GM11168 (cell line): ENCODE results near the gene PTPRN2.
"Not testable (repeated sequence)": the region's sequence is repeated elsewhere in the genome, so short reads cannot be mapped to it uniquely, and the experiment has no call there.

Source experiments
- in situ Hi-C: fragments of 300-500 bp; cut with MboI; formaldehyde crosslinking; loops from one replicate; pipeline ENCODE4 v1.12.0; 2022; ENCODE audit warnings: low sequenced_read_pairs; ENCODE audit not compliant: unreplicated experiment

Gene PTPRN2

DNA sequence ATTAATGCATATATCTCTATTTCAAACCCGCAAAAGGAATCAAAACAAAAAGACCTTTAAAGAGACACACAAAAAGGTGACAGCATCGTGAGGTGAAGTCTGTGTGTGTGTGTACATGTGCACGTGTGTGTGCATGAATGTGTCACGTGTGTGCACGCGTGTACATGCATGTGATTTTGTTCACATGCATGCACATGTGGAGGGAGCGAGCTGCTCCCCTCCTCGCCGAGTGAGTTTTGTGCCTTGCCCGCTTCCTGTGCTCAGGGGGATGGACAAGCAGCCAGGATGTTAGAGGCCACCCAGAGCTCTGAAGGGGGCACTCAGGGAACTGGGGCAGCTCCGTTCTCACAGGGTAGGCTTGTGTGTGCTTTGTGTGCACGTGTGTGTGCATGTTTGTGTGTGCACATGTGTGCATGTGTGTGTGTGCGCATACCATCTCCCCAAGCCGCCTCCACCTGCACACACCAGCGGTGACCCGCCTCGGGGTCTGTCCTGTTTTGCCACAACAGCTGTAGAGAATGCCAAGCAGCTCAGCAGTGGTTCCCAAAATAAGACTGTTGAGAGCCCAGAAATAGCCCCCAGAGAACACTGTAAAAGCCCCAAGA lies 191.2 kb downstream of the PTPRN2 start:
- in situ Hi-C loops = no loop called here

DNA sequence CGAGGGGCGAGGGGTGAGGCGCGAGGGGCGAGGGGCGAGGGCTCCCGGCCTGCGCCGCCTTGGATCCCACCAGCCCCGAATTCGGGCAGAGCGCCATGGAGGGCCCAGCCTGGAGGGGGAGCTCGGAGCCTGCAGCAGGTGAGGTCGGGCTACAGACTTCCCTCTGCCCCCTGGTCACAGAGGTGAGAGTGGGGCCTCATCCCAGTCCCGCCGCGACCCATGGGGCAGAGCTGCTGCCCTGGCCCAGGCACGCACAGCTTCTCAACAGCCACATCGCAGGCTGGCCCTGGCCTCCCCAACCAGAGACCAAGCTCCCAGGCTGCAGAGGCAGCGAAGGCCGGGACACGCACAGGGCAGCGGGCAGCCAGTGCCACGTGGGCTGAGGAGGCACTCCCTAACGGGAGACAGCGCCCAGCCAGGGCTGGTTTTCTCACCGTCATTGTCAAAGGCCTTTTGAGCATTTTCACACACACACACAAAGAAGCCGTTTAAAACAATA lies 191.8 kb downstream of the PTPRN2 start:
- in situ Hi-C loops = no loop called here

DNA sequence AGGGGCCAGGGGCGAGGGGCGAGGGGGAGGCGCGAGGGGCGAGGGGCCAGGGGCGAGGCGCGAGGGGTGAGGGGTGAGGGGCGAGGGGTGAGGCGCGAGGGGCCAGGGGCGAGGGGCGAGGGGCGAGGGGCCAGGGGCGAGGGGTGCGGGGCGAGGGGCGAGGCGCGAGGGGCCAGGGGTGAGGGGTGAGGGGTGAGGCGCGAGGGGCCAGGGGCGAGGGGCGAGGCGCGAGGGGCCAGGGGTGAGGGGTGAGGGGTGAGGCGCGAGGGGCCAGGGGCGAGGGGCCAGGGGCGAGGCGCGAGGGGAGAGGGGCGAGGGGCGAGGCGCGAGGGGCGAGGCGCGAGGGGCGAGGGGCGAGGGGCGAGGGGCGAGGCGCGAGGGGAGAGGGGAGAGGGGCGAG lies 192.3 kb downstream of the PTPRN2 start:
- in situ Hi-C loops = no loop called here

DNA sequence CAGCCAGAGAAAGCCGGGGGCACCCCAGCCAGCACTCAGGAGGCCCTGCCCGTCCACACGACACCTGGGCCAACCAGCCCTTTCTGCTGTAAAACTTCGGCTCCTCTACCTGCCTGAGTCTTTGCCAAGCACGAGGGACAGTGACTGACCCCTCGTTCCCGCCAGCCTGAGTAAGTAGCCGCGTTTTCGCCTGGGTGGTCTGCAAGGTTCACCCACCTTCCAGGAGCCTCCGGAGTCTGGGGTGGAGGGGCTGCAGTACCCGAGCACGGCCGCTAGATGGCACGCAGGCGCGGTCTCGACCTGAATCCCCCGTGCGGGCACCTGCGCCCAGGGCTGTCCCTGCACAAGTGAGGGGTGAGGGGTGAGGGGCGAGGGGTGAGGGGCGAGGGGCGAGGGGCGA lies 192.7 kb downstream of the PTPRN2 start:
- in situ Hi-C loops = no loop called here

GRCh38 chr7:158393926-158394625 lies 193.5 kb downstream of the PTPRN2 start:
- in situ Hi-C loops = no loop called here

GRCh38 chr7:158392251-158392650 lies 195.4 kb downstream of the PTPRN2 start:
- in situ Hi-C loops = no loop called here

DNA sequence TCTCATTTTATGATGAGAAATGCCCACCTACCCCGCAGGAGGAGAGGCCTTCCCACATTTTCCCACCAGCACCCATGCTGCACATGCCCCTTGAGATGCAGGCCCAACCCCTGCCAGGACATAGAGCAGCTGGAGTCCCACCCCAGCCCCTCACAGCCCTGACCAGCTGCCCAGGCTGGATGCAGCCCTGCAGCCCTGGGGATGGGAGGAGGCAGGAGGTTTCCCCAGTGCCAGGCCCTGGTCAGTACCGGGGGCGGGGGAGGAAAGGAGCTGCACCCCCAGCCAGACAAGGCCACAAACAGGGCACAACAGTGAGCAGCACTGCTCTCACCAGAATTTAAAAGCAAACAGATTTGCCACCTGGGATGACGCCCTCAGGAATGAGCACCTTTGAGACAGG lies 196.1 kb downstream of the PTPRN2 start:
- in situ Hi-C loops = no loop called here

DNA sequence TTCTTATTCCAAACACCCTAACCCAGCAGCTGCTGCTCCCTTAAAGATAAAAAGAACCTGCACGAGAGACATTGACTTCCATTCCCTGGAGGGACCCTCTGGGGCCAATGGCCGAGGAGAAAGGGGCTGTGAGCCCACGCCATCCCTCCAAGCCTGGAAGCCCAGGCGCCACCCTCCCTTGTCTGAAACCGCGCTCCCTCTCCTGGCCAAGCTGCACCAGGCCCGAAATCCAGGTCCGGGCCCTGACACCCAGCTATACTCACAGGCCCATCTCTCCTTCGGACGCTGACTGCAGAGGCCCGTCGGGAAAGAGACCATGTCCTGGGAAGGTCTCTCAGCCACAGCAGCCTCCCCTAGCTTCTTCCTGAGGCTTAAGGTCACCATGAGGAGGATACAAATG lies 196.5 kb downstream of the PTPRN2 start:
- in situ Hi-C loops = no loop called here

GRCh38 chr7:158390460-158390859 lies 197.2 kb downstream of the PTPRN2 start:
- in situ Hi-C loops = no loop called here

- in situ Hi-C loops = no loop called here
Measured at GRCh38 chr7:158389514-158390425, 197.9 kb downstream of the PTPRN2 start.

DNA sequence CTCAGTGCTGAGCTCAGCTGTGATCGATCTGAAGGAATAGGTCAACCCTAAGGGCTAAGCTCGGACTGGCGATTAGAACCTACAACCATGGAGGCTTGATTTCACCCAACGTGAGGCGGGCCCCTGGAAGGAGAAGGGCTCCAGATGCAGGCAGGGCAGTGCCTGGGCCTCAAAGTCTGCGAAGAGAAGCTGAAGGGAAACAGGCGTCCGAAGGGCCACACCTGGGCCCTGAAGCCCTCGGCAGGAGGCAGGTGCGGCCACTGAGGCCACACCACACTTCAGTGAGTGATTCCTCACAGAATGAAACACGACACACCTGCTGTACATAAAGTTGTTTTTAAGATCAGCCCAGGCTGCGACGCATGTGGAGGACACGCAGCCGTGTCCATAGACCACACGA lies 198.7 kb downstream of the PTPRN2 start:
- in situ Hi-C loops = no loop called here

DNA sequence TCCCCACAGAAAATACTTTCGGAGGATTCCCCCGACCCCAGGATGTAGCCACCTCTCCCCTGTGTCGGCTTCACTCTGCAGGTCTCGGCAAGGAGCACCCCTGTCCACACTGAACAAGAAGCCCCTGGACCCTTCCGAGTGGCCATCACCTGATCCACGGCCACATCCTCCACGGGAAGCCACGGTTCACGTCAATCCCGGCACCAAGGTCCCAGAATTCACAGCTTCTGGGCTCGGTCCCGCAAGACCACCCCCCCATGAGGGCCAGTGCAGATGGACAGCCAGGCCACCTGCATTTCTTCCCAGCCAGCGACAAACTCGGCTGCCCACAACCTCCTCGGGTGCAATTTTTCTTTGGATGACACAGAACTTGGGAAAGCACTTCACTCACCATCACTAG lies 199.6 kb downstream of the PTPRN2 start:
- in situ Hi-C loops = no loop called here

GRCh38 chr7:158387546-158387891 lies 200.1 kb downstream of the PTPRN2 start:
- in situ Hi-C loops = no loop called here

DNA sequence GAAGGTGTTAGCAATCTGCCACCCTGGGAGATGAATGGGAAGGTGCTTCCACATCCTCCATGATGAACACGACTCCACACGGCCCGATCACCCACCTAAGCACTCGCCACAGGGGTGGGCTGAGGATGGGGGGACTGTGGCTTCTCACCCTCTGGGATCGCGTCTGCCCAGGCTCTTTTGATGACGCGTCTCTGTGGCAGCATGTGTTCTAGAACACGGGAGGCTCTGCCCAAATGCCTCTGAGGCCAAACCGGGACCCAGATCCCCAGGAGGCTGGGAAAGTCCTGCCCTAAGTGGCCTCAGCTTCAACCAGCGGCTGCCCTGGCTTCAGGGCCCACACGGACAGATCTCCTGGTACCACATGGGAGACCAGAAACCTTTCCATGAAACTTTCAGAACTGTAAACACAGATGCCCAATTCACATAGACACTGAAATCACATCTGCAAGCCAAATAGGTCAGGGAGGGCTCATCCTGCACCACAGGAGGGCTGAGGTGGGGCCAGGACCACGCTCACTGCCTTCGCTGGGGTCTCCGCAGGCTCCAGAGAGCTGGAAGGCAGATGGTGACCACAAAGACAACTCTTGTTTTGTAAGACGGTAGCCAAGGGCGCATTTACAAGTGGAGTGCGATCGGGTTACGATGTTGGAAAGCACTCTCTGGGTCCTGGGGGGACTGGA lies 200.6 kb downstream of the PTPRN2 start:
- in situ Hi-C loops = no loop called here

GRCh38 chr7:158386355-158386618 lies 201.3 kb downstream of the PTPRN2 start:
- in situ Hi-C loops = no loop called here

GRCh38 chr7:158385496-158386354 lies 201.9 kb downstream of the PTPRN2 start:
- in situ Hi-C loops = not testable (repeated sequence)

- in situ Hi-C loops = no loop called here
Measured at GRCh38 chr7:158384746-158385145, 202.9 kb downstream of the PTPRN2 start.

DNA sequence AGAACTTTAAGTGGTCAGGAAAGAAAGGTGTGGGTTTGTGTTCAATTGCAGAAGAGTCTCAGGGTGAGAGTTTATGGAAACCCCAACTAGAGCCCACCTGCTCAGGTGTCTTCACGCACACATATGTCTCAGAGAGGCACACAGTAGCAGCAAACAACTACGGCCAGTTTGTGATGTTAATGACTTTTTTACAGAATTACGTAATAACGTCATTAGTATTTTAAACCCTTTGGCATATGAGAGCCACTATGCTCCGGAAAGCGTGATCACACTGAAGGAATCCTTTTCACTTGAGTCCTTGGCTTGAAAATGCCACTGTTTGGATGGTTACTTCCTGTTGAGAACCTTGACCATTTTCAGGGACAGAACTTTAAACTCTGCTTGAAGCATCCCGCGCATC lies 204.0 kb downstream of the PTPRN2 start:
- in situ Hi-C loops = no loop called here

DNA sequence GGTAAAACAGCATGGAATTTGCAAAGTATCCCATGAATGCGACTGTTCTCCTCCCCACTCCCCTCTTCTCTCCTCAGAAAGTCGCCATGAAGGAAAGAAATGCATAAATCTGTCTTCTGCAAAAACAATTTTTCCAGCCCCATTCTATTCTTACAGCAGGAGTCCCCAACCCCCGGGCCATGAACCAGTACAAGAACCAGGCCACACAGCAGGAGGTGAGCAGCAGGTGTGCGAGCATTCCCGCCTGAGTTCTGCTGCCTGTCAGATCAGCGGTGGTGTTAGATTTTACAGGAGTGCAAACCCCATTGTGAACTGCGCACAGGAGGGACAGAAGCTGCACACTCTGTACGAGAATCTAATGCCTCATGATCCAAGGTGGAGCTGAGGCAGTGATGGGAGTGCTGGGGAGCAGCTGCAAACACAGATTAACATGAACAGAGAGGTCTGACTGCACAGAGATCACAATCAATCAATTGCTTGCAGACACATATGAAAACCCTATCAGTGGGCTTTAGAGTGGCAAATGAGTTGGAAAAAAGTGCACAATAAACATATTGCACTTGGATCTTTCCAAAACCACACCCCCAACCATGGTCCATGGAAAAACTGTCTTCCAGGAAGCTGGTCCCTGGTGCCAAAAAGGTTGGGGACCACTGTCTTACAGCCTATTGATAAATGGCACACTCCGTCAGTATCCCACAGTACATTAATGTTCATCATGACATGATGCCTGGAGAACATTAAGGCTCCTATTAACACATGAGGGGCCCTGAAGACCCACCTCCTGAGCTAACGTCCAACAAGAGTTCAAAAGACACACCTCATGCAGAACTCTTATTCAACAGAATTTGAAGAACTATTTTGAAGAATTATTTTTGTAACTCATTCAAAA lies 205.0 kb downstream of the PTPRN2 start:
- in situ Hi-C loops = no loop called here
